ENCODE data around the gene ABCG4. TPM values are rescaled to one million over a fixed set of nuclear protein-coding genes. Genes with fewer than 3 reads are reported as not detected.

ABCG4 gene
- total and polyA plus RNA-seq, 2 of the 8 experiments (the other 6 are each of a cell fraction or from before 2014, with no cell fraction given) = 1.8 to 2.3 TPM

DNA sequence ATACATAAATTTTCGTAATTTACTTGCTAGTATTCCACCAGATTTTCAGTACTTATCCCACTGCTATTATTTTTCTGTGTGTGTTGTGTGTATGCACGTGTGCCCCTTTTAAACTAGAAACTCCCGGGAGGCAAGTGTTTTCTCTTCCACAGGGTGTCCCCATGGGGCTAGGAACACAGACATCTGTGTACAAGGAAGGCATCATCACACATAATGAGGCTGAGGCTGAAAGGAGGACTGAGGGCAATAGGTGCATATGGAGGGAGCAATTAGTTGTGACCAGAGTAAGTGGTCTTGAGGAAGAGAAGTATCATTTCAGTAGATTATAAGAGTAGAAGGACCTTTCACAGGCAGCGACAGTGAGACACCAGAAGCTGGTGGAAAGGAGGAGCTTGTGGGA, 45.1 kb upstream of the ABCG4 start:
- peaks cover 2 to 14% (median 12%) of the 10 kb centered on the region in 4 experiments for H3K27me3 ChIP-seq (replicated peaks in 1 of 4; ENCODE audit: control insufficient read depth in 3 of 4, extremely low read depth in 1 of 4, insufficient read depth in 3 of 4, low read length in 3 of 4)
- FAIRE-seq = no peak
- no peak overlapping the region for H3K4ac ChIP-seq (replicated peaks; ENCODE audit: insufficient read length, low read depth, low read length)
- no peak overlapping the region for H3K4me3 ChIP-seq (ENCODE audit: extremely low read depth in 1 of 4, insufficient read depth in 2 of 4, low read depth in 3 of 4, low read length in 4 of 4)
- no peak overlapping the region for H2BK120ac ChIP-seq (replicated peaks; ENCODE audit: low read depth, low read length)
- no peaks in the 10 kb centered on the region for H3K36me3 ChIP-seq (ENCODE audit: control insufficient read depth in 2 of 4, insufficient read depth in 4 of 4, low read length in 3 of 4)
- H2AK5ac ChIP-seq (ENCODE audit: low read depth, low read length) = no peak overlapping the region
- no peak overlapping the region for H3K9ac ChIP-seq (replicated peaks in 1 of 4; ENCODE audit: extremely low read depth in 1 of 4, low read depth in 3 of 4, low read length in 3 of 4)
- no peak overlapping the region for H4K8ac ChIP-seq (ENCODE audit: extremely low read depth, insufficient read depth, low read length)
- H2BK15ac ChIP-seq (ENCODE audit: low read length) = no peak overlapping the region
- no peak overlapping the region for H2BK20ac ChIP-seq (ENCODE audit: low read length)
- no peak overlapping the region for H3K14ac ChIP-seq (ENCODE audit: insufficient read length)
- H4K5ac ChIP-seq (ENCODE audit: insufficient read length, low read depth, low read length) = no peak overlapping the region
- no peak overlapping the region for H3K56ac ChIP-seq (replicated peaks; ENCODE audit: insufficient read length, low read depth, low read length)
- H4K20me1 ChIP-seq (replicated peaks in 1 of 2; ENCODE audit: control insufficient read depth in 1 of 2, insufficient read depth in 2 of 2, low read length in 2 of 2) = peaks cover 0 to 5% of the 10 kb centered on the region in 2 experiments
- H3K18ac ChIP-seq (ENCODE audit: extremely low read depth, low read length) = no peak overlapping the region
- H3K27ac ChIP-seq (ENCODE audit: low read depth, low read length) = no peak overlapping the region
- CTCF ChIA-PET (ENCODE audit: partially characterized antibody) = interaction anchor here (0.9 to 3.2 kb wide), 4 partner anchors 8 to 92 kb away, joined by 3 to 11 read pairs (median 6); a partner anchor contains a TSS
- no peak overlapping the region for H3K4me2 ChIP-seq (ENCODE audit: insufficient read depth in 1 of 2, low read depth in 2 of 2, low read length in 2 of 2)
- no peak overlapping the region for H3K23ac ChIP-seq (ENCODE audit: insufficient read length)
- H3K79me1 ChIP-seq (ENCODE audit: low read depth, low read length) = peaks cover 7% of the 10 kb centered on the region
- peaks cover 0 to 12% of the 10 kb centered on the region in 2 experiments; a peak in 2 of 4 replicates for H3K79me2 ChIP-seq (ENCODE audit: control insufficient read depth in 1 of 2, insufficient read depth in 2 of 2, low read length in 2 of 2)
- H3K4me1 ChIP-seq (replicated peaks in 1 of 4; ENCODE audit: control insufficient read depth in 3 of 4, insufficient read depth in 4 of 4, low read length in 3 of 4) = peaks cover 3 to 29% (median 9%) of the 10 kb centered on the region in 4 experiments
- POLR2A ChIA-PET (ENCODE audit: partially characterized antibody) = interaction anchor here (2.1 to 10.6 kb wide), 2 partner anchors 10 to 13 kb away, joined by 11 to 139 read pairs; a partner anchor contains a TSS
- peaks cover 29% of the 10 kb centered on the region for H3K23me2 ChIP-seq (ENCODE audit: low read depth, low read length)
- no peaks in the 10 kb centered on the region for H3K9me3 ChIP-seq (ENCODE audit: insufficient read depth in 2 of 2, low read depth in 1 of 2, low read length in 1 of 2)
- no peak overlapping the region for H4K91ac ChIP-seq (replicated peaks; ENCODE audit: insufficient read length, low read length)
- H2BK5ac ChIP-seq (ENCODE audit: low read depth, low read length) = no peak overlapping the region
- no peak overlapping the region for H2BK12ac ChIP-seq (ENCODE audit: low read depth, low read length)
- 81% methylated on average over 4 of the region's 4 CpGs; no CpG with 5 or more reads in 1 of the 2 experiments for WGBS, 2 experiments (ENCODE audit: extremely low coverage in 1 of 2, insufficient coverage in 1 of 2, insufficient read length in 1 of 2, insufficient replicate concordance in 2 of 2, low coverage in 1 of 2, low lambda C conversion rate in 2 of 2, missing lambda C conversion rate in 1 of 2)
- DNase-seq (ENCODE audit: low read depth in 1 of 2, low spot score in 2 of 2) = no peak
- no peak overlapping the region for H2AFZ ChIP-seq (ENCODE audit: low read length)
- TF ChIP-seq RFX5 (IDR thresholded peaks at IDR 0.05; ENCODE audit: borderline replicate concordance, low read depth, low read length) (no peak), NANOG (IDR thresholded peaks at IDR 0.05; ENCODE audit: insufficient read depth, low read depth, low read length, poor library complexity, severe bottlenecking) (no peak), POLR2AphosphoS5 (IDR thresholded peaks at IDR 0.05; ENCODE audit: low read depth, low read length) (no peak), SIX5 (IDR thresholded peaks at IDR 0.05; ENCODE audit: low read depth, low read length) (no peak), MAFK (IDR thresholded peaks at IDR 0.05; ENCODE audit: low read depth, low read length) (no peak), TCF12 (IDR thresholded peaks at IDR 0.05; ENCODE audit: low read depth, low read length) (no peak)

Measured in H1 (cell line).